ENCODE results near the gene DNPEP. TPM values are rescaled to one million over a fixed set of nuclear protein-coding genes. Genes with fewer than 3 reads are reported as not detected.
A peak's percentile ranks its signal among the peaks of the same experiment; 100 is the strongest.

Gene DNPEP
- 50.7 TPM for polyA plus RNA-seq (2012; ENCODE audit: low read depth, missing spikeins)

DNA sequence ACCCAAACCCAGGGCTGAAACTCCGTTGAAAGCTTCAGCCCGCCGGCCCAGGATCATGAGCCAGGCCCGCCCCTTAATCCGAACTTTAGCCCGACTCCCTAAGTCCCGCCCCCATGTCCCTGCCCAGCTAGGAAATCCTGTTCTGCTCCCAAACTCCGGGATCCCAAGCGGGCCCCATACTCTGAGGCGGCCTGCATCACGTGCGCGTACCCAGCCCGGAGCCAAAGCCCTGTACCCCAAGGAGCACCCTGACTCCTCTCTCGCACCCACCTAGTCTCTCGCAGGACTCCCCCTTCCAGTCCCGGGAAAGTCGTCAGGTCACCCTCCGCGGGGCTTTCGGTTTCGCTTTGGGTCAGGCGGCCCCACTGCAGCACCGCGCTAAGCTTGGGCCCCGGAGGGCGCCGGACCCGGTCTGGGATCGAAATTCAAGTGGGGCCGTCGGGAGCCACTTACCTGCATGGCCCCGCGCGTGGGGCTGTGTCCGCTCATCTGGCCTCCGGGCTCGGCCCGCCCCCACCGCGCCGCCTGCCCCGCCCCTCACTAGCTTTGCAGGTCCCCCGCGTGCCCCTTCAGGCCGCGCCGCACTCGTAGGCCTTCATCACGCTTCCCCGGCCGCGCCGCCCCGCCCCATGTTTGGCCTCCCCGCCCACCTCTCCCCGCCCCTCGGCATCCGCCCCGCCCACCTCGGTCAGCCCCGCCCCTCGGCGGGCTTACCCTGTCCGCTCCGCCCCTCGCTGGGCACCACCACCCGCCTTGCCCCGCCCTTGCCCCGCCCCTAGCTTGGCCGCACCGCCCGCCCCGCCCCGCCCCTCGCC lies at the start of gene DNPEP:
Gene DNPEP, minus strand, starts transcription at position 607 of the 815 bp plus-strand sequence. Its CDS starts 118 bp downstream, at position 489.
- peak; percentile 89 for DNase-seq (ENCODE audit: insufficient read length, low spot score)
- TF ChIP-seq POLR2AphosphoS5 (IDR thresholded peaks at IDR 0.05; ENCODE audit: low read depth, low read length) (no peak), POU2F2 (IDR thresholded peaks at IDR 0.05; ENCODE audit: low read depth, low read length) (no peak)
- no peak for FAIRE-seq

DNA sequence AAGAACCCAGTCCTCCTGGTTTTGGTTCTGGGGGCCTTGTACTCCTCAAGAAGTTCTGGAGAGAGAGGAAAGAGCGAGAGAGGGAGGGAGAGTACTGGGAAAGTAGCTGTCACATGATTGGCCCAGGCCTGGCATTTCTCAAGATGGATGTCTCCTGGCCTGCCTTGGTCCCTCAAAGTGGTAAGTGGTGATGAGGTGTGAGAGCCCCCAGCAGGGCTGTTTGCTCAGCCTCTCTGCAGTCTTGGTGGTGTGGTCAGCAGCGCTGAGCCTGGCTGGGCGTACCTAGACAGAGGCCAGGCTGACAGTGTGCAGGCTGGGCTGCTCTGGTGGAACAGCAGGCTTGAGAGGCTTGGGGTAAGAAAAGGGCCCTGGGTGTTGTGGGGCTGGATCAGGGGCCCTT lies 49.4 kb upstream of the DNPEP start:
- TF ChIP-seq SPI1 (IDR thresholded peaks at IDR 0.05; ENCODE audit: low read depth, low read length) (no peak), PAX5 (IDR thresholded peaks at IDR 0.05; ENCODE audit: insufficient read depth, low read length, severe bottlenecking) (no peak), POLR2A (IDR thresholded peaks at IDR 0.05; ENCODE audit: low read depth, low read length) (no peak), POU2F2 (IDR thresholded peaks at IDR 0.05; ENCODE audit: low read depth, low read length) (no peak), TAF1 (IDR thresholded peaks at IDR 0.05; ENCODE audit: low read depth, low read length) (no peak), POLR2AphosphoS5 (IDR thresholded peaks at IDR 0.05; ENCODE audit: low read depth, low read length) (no peak)
- FAIRE-seq (no peak), DNase-seq (ENCODE audit: insufficient read length, low spot score) (no peak)

DNA sequence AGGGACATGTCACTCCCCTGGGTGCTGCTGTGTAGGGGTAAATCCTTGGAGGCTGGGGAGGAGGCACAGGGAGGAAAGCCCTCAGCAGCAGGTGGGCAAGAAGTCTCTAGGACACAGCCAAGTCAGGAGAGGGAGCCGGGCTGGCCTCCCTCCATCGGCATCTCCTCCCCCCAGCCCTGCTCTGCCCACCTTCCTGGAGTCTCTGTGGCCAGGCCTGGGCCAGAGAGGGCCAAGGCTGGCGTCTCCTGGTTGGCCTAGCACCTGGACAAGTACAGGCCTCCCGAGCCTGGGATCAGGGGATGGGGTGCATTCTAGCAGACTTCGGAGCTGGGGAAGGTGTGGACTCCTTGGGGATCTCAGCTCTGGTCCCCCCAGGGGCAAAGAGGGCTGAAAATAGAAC lies 48.8 kb upstream of the DNPEP start:
- no peak for DNase-seq (ENCODE audit: insufficient read length, low spot score)
- TF ChIP-seq POLR2AphosphoS5 (IDR thresholded peaks at IDR 0.05; ENCODE audit: low read depth, low read length), result no peak
- TF ChIP-seq POU2F2 (IDR thresholded peaks at IDR 0.05; ENCODE audit: low read depth, low read length), result no peak
- TF ChIP-seq POLR2A (IDR thresholded peaks at IDR 0.05; ENCODE audit: low read depth, low read length), result no peak
- TF ChIP-seq TAF1 (IDR thresholded peaks at IDR 0.05; ENCODE audit: low read depth, low read length), result no peak
- TF ChIP-seq SPI1 (IDR thresholded peaks at IDR 0.05; ENCODE audit: low read depth, low read length), result no peak
- TF ChIP-seq PAX5 (IDR thresholded peaks at IDR 0.05; ENCODE audit: insufficient read depth, low read length, severe bottlenecking), result no peak
- FAIRE-seq, result no peak

DNA sequence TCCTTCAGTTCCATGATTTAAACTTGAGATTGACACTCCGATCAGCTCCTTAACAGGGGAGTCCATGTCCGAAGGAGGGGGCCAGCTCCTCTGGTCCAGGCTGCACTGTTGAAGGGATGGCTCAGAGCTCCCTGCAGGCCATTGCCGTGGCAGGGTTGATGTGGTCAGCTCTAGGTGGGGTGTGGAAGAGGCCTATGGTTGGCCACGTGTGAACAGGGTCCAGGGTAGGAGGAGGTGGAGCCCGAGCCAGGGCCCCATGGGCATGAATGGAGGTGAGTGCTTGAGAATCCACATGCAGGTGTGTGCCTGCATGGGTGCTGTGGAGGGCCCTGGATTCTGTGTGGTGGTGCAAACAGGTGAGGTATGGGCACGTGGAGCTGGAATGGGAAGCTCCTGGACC lies 48.0 kb upstream of the DNPEP start:
- TF ChIP-seq POLR2A (IDR thresholded peaks at IDR 0.05; ENCODE audit: low read depth, low read length), result no peak
- no peak for TF ChIP-seq POU2F2 (IDR thresholded peaks at IDR 0.05; ENCODE audit: low read depth, low read length)
- TF ChIP-seq TAF1 (IDR thresholded peaks at IDR 0.05; ENCODE audit: low read depth, low read length), result no peak
- no peak for TF ChIP-seq POLR2AphosphoS5 (IDR thresholded peaks at IDR 0.05; ENCODE audit: low read depth, low read length)
- no peak for DNase-seq (ENCODE audit: insufficient read length, low spot score)
- FAIRE-seq, result no peak

DNA sequence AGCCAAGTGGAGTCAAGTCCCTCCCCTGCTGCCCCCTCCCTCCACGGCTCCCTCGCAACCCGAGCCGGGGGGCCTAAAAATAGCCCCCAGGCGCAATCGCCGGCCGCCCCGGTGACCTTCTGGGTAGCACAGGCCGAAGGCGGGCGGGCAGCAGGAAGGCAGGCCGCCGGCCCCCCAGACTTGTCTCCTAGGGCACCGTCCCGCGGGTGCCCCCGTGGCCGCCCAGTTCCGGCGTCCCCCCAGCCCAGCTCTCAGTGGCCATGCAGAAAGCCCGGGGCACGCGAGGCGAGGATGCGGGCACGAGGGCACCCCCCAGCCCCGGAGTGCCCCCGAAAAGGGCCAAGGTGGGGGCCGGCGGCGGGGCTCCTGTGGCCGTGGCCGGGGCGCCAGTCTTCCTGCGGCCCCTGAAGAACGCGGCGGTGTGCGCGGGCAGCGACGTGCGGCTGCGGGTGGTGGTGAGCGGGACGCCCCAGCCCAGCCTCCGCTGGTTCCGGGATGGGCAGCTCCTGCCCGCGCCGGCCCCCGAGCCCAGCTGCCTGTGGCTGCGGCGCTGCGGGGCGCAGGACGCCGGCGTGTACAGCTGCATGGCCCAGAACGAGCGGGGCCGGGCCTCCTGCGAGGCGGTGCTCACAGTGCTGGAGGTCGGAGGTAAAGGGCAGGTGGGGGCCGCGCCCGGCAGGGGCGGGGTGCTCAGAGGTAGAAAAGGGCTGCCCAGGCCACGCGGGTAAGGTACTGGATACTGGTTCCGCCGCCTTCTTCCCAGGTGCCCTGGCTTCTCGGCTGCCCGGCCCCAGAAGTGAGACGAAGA lies 47.2 kb upstream of the DNPEP start, which contains the start of gene SPEG:
Gene SPEG, plus strand, starts transcription at position 126 of the 808 bp plus-strand sequence. Its CDS starts 135 bp downstream, at position 261.
- DNase-seq (ENCODE audit: insufficient read length, low spot score) (no peak), FAIRE-seq (no peak)
- TF ChIP-seq POLR2A (IDR thresholded peaks at IDR 0.05; ENCODE audit: low read depth, low read length) (no peak), SPI1 (IDR thresholded peaks at IDR 0.05; ENCODE audit: low read depth, low read length) (no peak), TAF1 (IDR thresholded peaks at IDR 0.05; ENCODE audit: low read depth, low read length) (no peak), POLR2AphosphoS5 (IDR thresholded peaks at IDR 0.05; ENCODE audit: low read depth, low read length) (no peak), PAX5 (IDR thresholded peaks at IDR 0.05; ENCODE audit: insufficient read depth, low read length, severe bottlenecking) (no peak), POU2F2 (IDR thresholded peaks at IDR 0.05; ENCODE audit: low read depth, low read length) (no peak)

DNA sequence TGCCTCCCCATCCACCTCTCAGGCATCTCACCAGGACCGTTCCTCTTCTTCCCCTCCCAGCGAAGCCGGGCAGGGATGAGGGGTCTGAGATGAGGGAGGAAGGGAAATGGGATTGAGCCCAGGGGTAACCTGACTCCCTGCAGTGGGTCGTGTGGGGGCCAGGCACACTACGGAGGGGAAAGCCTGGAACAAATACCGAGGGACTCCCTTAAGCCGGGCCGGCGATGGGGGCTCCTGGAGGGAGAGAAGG lies 46.7 kb upstream of the DNPEP start:
- no peak for DNase-seq (ENCODE audit: insufficient read length, low spot score)
- FAIRE-seq, result no peak
- TF ChIP-seq SPI1 (IDR thresholded peaks at IDR 0.05; ENCODE audit: low read depth, low read length) (no peak), POU2F2 (IDR thresholded peaks at IDR 0.05; ENCODE audit: low read depth, low read length) (no peak), POLR2A (IDR thresholded peaks at IDR 0.05; ENCODE audit: low read depth, low read length) (no peak), TAF1 (IDR thresholded peaks at IDR 0.05; ENCODE audit: low read depth, low read length) (no peak), POLR2AphosphoS5 (IDR thresholded peaks at IDR 0.05; ENCODE audit: low read depth, low read length) (no peak), PAX5 (IDR thresholded peaks at IDR 0.05; ENCODE audit: insufficient read depth, low read length, severe bottlenecking) (no peak)

DNA sequence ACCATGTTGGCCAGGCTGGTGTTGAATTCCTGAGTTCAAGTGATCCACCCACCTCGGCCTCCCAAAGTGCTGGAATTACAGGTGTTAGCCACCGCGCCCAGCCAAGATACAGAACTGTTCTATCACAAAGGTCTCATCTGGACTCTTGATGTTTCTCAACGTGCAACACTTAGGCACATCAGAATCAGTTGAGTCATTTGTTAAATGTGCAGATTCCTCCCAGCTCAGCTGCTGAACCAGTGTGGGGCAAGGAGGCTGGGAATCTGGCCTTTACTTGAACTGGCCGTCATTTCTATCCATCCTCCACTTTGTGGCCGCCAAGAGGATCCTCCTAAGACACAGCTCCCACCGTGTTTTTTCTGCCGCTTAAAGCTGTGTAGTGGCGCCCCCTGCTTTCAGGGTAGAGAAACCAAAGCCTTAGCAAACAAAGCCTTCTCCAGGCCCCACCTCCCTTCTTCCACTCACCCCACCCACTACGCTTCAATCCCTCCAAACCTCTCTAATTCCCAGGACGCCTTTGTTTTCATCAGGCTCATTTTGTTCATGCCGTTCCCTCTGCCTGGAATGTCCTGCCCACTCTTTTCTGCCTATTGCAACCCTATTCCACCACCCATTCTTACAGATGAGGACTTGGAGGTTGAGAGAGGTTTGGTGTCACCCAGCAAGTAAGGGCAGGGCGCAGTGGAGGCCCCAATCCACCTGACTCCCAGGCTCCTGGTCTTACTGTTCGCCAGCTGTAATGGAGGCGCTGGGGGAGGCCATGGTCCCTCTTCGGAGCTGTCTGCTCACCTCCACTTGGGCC lies 46.2 kb upstream of the DNPEP start:
- FAIRE-seq, result no peak
- TF ChIP-seq POLR2AphosphoS5 (IDR thresholded peaks at IDR 0.05; ENCODE audit: low read depth, low read length), result no peak
- no peak for TF ChIP-seq PAX5 (IDR thresholded peaks at IDR 0.05; ENCODE audit: insufficient read depth, low read length, severe bottlenecking)
- no peak for TF ChIP-seq SPI1 (IDR thresholded peaks at IDR 0.05; ENCODE audit: low read depth, low read length)
- no peak for TF ChIP-seq POU2F2 (IDR thresholded peaks at IDR 0.05; ENCODE audit: low read depth, low read length)
- no peak for TF ChIP-seq TAF1 (IDR thresholded peaks at IDR 0.05; ENCODE audit: low read depth, low read length)
- TF ChIP-seq POLR2A (IDR thresholded peaks at IDR 0.05; ENCODE audit: low read depth, low read length), result no peak
- no peak for DNase-seq (ENCODE audit: insufficient read length, low spot score)

DNA sequence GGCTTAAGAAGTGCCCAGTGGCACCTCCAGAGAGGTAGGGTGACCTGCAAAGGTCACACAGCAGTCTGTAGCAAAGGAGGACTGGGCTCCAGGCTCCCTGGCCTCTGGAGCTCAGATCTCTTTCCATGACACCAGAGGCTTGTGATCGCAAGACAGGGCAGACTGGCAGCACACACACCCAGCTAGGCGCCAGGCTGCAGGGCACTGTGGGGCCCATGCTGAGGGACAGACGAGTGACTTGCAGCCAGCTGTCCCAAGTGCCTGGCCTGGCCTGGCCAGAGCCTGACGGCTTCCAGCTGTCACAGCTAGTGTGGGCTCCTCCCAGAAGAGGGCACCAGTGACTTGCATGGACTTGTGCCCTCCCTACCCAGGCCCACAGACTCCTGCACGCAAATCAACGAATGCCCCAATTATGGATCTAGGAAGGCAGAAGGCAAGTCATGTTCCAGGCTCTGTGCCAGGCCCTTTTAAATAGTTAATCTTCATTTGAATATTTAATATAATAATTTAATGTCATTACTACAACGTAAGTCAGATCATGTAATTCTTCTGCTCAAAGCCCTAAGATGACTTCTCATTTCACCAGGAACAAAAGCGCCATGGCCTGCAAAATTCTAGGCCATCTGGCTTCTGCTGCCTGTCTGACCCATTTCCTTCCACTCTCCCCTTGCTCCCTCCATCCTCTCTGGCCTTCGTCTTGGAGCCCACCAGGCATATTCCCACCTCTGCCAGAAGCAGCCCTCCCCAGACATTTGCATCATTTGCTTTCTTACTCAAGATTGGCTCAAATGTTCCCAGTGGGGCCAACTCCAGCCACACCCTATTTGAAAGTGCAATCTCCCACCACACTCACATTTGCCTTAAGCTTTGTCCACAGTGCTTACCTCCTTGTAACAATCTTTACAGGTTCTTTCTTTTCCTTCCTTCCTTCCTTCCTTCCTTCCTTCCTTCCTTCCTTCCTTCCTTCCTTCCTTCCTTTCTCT lies 43.2 kb upstream of the DNPEP start:
- TF ChIP-seq POU2F2 (IDR thresholded peaks at IDR 0.05; ENCODE audit: low read depth, low read length) (no peak), TAF1 (IDR thresholded peaks at IDR 0.05; ENCODE audit: low read depth, low read length) (no peak), POLR2A (IDR thresholded peaks at IDR 0.05; ENCODE audit: low read depth, low read length) (no peak), PAX5 (IDR thresholded peaks at IDR 0.05; ENCODE audit: insufficient read depth, low read length, severe bottlenecking) (no peak), POLR2AphosphoS5 (IDR thresholded peaks at IDR 0.05; ENCODE audit: low read depth, low read length) (no peak), SPI1 (IDR thresholded peaks at IDR 0.05; ENCODE audit: low read depth, low read length) (no peak)
- DNase-seq (ENCODE audit: insufficient read length, low spot score) (no peak), FAIRE-seq (no peak)
